Retinal pigment epithelial cell (primary cell): Measurements from ENCODE around the gene COPS7A.
A peak's percentile ranks its signal among the peaks of the same experiment; 100 is the strongest.

Experiments
- DNase-seq: peaks from one replicate; pipeline ENCODE4 v3.0.0-alpha.2; 2010; ENCODE audit warnings: low read depth
- H3K4me3 ChIP-seq: 2 replicates; pipeline ENCODE4 v1.5.1; 2011; ENCODE audit warnings: mild to moderate bottlenecking, low read length, control low read depth, moderate library complexity
- CTCF ChIP-seq: conservative IDR thresholded peaks from 2 replicates; pipeline ENCODE4 v1.5.1; 2011; ENCODE audit warnings: low read depth, low read length, control low read depth, inconsistent platforms

The COPS7A gene

DNA sequence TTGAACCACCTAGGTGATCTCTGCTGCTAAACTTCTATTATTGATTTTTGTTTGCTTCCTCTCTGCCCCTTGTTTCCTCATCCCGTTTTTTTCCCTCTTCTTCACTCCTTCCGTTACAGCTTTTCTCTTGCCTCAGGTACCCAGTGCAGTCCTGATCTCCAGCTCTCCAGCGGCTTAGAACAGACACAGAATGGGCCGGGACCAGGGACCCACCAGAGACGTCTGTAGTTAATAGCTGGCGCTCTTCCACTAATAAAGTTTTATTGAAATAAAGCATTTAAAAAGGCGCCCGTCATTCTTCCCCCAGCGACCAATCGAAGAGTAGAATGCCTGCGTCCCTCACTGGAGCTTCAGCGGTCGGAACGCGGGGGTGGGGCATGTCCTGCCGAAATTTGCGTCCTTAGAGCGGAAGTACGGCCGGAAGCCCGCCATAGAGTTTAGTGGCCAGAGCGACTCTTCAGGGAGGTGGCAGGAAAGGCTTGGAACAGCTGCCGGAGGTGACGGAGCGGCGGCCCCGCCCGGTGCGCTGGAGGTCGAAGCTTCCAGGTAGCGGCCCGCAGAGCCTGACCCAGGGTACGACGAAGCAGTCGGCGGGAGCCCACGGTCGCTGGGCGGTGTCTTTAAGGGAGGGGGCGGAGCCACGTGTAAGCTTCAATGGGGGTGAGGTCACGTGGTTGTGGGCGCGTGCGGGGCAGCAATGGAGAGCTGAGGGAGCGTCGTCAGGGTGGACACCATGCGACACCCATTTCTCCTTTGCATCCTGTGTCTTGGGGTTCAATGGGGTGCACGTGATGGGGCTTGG is at the start of gene COPS7A:
TSS of gene COPS7A (plus strand) at position 440 of the 802 bp plus-strand sequence. CDS start 611 bp downstream, outside the sequence.
- no peak for TF ChIP-seq CTCF
- peak within 1 kb of the TSS; percentile 68 for H3K4me3 ChIP-seq

GRCh38 chr12:6676962-6677361 is 46.9 kb upstream of the COPS7A start:
- DNase-seq, result no peak
- TF ChIP-seq CTCF, result no peak

More for the DNA sequence above, at the start of gene COPS7A:
- DNase-seq, result peak; percentile 93

DNA sequence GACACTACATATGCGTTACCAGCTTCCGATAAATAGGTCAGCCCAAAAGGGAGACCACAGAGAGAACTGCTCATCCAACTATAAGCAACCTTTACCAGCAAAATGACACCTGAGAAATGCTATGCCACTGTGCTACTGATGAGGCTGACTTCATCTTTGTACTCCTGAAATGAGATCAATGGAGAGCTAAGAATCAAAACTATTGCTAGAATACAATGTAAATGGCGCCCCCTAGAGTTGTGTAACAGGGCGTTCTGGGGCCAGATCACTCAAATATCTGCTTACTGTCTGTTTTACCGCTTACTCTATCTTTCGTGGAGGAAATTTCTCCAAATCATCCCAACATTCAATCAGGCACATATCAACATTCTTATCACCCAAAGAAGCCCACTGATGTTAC is 39.2 kb upstream of the COPS7A start:
- DNase-seq, result no peak
- peak; percentile 47 for TF ChIP-seq CTCF
- H3K4me3 ChIP-seq, result no peak overlapping the region

More at GRCh38 chr12:6676962-6677361, 46.9 kb upstream of the COPS7A start:
- no peak overlapping the region for H3K4me3 ChIP-seq

DNA sequence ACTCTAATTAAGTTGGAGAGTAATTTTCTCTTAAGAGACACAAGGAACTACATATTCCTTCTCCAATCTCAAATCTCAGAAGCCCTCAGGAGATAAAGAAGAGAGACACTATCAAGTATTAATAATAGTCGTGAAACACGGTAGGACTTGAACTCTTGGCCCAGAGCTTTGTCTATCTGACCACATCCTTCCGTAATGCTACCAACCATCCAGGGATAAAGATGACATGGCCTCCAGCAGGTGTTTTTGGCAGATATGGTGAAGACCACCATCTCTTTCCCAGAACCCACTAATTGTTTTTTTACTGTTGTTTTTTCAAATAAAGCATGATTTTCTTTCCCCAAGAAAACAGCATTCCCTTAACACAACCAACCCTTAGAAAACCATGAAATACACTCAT is 38.0 kb upstream of the COPS7A start:
- no peak for DNase-seq

GRCh38 chr12:6688543-6688998 is 35.3 kb upstream of the COPS7A start:
- no peak for DNase-seq
- no peak for TF ChIP-seq CTCF
- peak overlapping the region; percentile 95 for H3K4me3 ChIP-seq

More for the DNA sequence above, 38.0 kb upstream of the COPS7A start:
- no peak overlapping the region for H3K4me3 ChIP-seq
- TF ChIP-seq CTCF, result no peak

GRCh38 chr12:6688999-6689882 is 34.6 kb upstream of the COPS7A start, which contains the start of gene ZNF384:
Gene ZNF384, minus strand, starts transcription at chr12:6689375. Its CDS starts 9,855 bp downstream, at chr12:6679520.
- H3K4me3 ChIP-seq, result peak within 1 kb of the TSS; percentile 95
- DNase-seq, result peak; percentile 97
- TF ChIP-seq CTCF, result no peak
